GOT3 (cell line): ENCODE results near the gene ST3GAL6.

Source experiments
- DNase-seq: peaks from one replicate; lab custom pipeline; 2025; ENCODE audit warnings: mixed read lengths; lab: John Stamatoyannopoulos, UW

The ST3GAL6 gene, protein sequence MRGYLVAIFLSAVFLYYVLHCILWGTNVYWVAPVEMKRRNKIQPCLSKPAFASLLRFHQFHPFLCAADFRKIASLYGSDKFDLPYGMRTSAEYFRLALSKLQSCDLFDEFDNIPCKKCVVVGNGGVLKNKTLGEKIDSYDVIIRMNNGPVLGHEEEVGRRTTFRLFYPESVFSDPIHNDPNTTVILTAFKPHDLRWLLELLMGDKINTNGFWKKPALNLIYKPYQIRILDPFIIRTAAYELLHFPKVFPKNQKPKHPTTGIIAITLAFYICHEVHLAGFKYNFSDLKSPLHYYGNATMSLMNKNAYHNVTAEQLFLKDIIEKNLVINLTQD

DNA sequence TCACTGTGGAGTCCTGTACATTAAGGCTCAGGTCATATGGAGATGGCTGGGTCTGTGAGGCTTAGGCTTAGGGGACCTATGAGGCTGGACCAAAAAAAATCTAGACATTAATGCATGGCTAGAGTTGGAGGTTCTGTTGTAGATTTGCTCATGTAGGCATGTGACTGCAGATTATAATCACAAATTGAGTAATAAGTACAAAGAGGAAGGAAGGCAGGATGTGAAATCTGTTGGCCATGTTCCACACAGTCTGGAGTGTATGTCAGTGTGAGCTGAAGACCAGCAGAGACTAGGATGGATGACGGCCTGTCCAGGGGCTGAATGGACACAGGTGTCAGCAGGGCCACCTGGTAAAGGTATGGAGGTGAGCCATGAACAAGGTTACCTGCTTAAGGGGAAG is at the start of gene ST3GAL6:
Gene ST3GAL6, plus strand, starts transcription at position 265 of the 400 bp plus-strand sequence. CDS start 5,101 bp downstream, outside the sequence.
- no peak for DNase-seq

DNA sequence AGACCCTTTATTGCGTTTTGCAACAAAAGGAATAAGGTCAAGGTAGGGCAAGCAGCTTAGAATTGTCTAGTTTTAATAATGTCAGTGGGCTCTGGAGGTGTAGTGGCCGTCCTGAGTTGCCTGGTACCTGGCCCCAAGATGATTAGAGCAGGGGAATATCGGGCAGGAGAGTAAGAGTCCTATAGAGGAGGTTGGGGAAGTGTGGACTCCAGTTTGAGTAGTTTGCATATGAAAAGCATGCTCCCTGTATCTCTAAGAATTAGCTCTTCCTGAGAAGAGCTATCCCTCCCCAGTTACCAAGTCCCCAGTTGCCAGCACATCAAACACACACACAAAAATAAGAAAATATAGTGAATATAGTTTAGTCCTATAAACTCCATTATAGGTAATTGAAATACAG is 49.2 kb upstream of the ST3GAL6 start:
- no peak for DNase-seq

DNA sequence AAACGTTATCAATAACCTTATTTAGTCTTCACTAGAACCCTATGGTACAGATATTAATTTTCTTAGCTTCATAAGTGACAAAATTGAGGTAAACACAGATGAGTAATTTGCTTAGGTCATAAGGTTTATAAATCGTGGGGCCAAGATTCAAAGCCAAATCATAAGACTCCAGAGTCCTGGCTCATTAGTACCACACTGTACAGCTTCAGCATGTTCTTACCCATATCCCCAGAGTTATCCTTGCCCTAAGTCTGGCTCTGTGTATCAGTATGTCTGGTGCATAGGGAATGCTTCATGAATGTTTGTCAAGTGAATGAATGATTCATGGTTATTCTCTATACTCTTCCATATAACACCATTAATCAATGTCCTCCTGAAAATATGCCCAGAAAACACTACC is 45.6 kb upstream of the ST3GAL6 start:
- no peak for DNase-seq

DNA sequence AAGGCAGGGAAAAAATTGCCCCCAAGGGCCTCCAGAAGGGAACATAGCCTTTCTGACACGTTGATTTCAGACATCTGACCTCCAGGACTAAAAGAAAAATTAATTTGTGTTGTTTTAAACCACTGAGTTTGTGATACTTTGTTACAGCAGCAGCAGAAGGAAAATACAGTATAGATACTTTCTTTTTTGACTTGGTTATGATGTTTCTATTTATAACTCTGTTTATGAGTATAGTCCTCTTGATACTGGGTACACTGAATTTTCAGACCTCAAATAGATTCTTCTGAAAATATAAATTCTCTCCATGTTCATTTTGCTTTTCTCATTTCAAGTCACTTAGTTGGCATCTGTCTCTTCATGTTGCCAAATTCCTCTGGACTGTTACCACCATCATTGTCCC is 44.4 kb upstream of the ST3GAL6 start:
- no peak for DNase-seq

DNA sequence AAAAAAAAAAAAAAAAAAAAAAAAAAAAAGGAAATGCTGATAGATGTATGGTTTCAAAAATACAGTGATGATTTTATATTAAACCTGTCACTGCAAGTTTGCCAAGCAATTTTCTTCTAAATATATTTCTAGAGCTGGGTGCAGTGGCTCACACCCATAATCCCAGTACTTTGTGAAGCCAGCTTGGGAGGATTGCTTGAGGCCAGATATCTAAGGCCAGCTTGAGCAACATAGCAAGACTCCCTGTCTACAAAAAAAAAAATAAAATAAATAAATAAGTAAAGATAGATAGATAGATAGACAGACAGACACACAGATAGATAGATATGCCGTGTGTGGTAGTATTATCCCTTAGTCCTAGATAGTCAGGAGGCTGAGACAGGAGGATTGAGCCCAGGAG is 41.4 kb upstream of the ST3GAL6 start:
- DNase-seq, result no peak

DNA sequence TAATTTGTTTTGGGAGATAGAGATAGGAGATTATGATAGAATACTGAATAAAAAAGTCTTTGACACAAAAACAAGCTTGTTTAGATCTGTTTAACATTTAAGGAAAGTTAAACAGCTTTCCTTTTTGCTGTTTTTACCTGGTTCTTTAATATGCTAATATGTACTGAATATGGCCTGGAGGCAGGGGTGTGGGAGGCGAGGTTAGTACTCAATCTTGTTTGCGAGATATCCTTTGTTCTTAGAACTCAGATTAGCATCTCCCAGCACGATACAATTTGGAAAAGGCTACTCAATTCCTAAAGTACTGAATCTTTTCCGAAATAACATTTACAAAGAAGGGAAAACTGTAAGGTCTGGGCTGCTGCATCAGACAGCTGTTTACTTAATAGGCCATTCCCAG is 40.8 kb upstream of the ST3GAL6 start:
- DNase-seq, result no peak

DNA sequence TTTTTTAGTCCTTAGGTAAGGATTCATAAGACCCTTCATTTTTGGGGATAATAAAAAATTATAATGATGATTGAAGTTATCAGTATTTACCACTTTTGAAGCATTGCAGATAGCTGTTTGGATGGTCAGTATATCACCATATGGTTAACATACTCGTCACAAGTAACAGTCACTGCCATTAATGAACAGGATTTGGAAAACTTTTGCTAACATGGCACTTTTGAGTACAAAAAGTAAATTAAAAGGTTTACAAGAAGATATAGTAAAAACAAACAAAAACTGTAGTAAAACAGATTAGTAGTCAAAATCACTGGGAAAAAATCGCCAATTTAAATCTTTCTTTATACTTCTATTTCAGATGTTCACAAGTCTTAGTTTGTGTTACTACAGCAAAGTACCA is 37.8 kb upstream of the ST3GAL6 start:
- no peak for DNase-seq

DNA sequence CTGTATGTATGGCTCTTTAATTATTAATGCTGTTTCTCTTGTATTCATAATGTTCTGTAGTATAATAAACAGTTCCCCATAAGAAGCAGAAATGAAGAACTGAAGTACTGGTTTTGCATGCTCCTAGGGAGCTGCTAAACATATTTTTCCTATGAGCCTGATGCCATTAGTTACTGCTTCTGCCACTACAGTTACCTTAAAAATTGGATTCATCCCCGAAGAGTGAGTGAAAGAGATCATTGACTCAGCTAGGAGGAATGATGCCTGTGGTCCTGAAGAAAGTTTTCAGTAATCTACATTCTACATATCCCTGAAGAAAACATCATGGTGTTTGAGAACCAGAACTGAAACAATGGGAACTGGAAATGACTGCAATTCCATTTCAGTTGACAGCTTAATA is 37.1 kb upstream of the ST3GAL6 start:
- no peak for DNase-seq

DNA sequence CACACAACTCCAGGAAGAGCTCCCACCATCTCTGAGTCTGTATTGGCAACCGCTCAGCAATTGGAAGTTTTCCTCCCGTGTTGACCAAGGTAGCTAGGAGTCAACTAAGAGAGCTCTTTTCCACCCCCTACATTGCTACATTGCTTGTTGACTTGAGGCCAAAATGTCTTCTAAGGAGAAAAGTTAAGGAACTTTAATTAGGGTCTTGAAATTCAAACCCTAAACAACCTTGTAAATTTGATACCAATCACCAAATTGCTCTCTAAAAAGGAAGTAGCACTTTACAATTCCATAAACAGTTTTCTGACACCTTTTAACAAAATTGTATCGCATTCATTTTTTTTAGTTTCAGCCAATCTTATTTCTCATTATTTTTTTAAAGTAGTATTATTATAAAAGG is 35.5 kb upstream of the ST3GAL6 start:
- DNase-seq, result no peak

DNA sequence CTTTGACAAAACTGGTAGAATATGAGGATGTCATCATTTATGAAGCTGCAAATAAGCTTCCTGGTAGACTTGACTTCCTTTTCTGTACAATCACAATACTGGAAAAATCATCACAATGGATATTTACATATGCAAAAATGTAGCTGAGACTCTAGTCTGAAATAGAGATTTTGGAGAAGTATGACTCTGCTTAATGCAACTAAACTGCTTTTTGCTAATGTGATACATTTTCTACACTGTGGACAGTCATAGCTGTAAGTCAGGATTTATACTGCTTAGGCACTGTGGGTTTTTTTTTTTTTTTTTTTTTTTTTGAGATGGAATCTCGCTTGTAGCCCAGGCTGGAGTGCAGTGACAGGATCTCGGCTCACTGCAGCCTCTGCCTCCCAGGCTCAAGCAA is 34.5 kb upstream of the ST3GAL6 start:
- no peak for DNase-seq

DNA sequence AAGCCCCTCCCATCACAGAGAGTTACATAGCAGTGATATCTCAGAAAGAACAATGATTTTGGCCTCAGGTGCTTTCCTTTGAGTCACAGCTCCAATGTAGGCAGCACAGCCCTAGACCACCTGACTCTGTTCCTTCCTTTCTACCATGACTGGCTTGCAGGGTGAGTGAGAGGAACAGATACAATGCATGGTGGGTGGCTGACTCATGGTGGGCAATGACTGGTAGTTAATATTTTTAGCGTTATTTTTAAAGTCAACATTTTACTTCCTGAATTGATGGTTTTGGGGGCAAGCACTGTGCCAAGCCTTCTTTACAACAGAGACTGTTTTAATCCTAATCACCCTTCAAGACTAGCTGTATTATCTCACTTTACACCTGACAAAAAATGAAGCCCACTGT is 32.8 kb upstream of the ST3GAL6 start:
- no peak for DNase-seq

DNA sequence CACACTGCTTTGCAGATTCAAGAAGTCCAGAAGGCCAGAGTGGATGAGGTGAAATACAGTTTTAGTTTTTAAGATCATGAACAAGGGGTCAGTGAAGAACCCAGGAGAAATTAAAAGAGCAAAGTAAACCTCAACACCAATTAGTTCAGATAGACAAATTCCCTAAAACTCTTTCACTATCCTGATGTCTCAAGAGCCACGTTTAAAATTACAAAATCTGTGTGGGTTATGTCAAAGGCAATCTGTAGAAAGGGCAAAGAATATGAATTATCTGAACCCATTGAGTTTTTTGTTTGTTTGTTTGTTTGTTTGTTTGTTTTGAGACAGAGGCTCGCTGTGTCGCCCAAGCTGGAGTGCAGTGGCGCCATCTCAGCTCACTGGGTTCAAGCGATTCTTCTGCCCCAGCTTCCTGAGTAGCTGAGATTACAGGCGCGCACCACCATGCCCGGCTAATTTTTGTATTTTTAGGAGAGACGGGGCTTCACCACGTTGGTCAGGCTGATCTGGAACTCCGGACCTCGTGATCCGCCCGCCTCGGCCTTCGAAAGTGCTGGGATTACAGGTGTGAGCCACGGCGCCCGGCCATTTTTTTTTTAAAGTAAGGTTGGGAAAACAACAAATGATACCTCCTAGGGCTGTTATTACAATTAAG is 32.1 kb upstream of the ST3GAL6 start:
- DNase-seq, result no peak

DNA sequence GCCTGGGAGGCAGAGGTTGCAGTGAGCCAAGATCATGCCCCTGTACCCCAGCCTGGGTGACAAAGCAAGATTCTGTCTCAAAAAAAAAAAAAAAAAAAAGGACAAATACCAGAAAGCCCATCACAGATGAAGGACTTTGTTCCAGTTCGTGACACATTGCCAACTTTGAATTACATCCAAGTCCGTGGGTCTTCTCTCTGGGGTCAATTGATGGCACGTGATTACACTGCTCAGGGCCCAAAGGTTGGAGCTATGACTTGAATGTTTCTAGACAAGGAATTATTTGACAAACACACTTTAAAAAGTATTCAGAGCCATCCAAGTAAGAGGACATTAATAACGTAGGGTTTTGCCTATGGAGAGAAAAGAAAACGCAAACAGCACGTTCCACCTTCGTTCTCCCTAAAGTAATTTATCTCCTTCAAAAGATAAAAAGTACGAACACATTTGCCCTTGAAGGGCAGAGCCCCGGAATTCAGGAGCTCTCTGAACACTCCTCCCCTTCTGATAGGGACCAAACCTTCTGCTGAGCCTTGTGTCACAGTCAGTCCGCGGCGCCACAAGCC is 31.3 kb upstream of the ST3GAL6 start:
- no peak for DNase-seq

DNA sequence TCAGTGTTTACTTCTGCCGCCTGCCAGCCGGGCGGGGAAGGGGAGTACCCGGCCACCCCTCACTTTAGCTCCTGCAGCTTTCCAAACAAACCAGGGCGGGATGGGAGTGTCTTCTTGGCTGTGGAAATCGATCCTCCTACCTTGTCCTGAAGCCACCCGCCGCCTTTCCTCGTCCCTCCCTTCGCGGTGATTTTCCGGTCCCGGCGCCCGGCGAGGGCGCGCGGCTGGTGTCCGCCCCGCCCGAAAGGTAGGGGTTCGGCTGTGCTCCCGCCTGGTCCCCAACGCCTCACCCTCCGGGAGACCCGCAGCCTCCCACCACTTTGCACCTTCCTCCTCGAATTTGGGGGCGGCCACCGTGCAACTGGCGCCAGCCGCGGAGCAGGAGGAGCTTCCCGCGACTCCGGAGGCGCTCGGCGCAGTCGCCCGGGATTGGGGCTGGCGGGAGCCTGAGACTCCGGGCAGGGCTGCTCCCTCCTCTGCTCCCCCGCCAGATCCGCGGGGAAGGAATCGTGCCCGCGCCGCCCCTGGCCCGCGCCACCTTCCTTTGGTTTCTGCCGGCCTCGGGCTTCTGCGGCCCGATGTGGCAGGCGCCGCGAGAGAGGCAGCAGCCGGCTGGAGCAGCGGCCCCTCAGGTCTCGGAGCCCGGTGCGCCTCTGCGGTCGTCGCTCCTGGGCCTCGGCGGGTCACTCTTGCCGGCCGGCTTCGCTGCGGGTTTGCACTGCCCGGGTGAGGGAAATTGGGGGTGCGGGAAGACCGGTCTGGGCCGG is 30.7 kb upstream of the ST3GAL6 start:
- DNase-seq, result no peak

DNA sequence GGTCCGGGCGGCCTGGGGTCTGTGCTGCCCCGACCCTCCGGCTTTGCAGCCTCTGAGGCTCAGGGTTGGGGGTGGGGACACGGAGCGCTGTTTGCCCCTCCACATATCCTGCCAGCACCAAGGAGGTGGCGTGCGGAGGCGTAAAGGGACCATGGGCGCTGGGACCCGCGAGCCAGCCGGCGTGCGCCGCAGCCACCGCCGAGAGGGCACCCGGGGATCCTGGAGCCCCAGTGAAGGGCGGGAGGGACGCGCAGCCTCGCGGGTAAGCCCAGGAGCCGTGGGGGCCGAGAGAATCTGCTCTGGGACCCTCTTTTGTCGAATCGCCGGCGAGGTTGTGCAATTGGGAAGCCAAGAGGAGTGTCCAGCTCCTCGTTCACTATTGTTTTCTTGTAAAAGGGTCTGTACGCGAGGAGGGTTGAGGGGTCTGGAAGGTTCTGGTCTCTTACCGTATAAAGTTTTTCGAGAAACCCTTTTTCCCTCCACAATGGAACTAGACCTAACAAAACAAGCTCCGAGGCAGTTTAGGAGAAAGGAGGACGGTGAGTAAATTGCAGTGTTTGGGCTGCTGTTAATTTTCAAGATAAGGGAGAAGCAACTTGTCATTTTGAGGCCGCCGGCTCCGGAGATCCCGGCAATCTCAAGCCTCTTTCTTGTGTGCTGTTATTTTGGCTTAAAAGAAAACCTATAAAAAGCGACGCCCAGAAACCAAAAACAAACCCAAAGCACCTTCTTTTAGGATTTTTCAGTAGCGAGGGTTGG is 29.9 kb upstream of the ST3GAL6 start:
- DNase-seq, result no peak

DNA sequence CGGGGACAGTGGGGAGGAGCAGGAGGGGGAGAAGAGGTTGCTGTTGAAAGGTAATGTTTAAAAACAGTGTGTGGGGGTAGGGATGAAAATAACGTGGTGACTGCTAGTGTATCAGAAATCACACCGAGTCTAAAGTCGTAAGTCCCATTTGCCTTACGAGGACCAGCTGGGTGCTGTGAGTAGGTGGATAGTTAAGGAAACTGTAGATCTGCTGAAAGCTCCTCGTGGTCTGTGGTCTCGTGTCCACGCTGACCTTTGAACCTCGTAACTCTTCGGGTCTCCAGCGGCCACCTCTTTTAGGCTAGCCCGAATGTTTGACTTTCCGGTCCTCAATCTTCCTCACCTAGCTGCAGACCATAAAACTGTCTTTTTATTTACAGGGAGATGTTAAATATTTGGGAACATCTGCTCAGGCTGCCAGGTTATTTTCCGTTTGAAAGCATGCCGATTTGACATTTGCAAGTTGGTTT is 29.3 kb upstream of the ST3GAL6 start:
- DNase-seq, result no peak

DNA sequence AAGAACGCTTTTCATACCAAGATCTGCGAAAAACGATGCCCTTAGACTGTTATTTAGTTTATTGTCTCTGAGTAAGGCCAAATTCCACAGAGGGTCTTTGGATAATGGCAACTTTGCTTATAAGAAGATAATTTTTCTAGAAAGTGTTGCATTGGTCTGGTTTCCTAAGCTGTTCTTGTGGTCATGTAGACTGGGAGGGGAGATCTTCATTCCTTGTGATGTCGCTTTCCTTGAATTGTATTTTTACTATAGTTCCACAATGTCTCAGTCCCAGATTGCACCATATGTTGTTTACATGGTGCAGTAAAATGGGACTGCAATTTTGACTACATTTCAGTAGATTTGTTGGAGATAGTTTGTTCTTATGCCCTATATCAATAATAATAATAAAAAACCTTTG is 28.8 kb upstream of the ST3GAL6 start:
- no peak for DNase-seq

DNA sequence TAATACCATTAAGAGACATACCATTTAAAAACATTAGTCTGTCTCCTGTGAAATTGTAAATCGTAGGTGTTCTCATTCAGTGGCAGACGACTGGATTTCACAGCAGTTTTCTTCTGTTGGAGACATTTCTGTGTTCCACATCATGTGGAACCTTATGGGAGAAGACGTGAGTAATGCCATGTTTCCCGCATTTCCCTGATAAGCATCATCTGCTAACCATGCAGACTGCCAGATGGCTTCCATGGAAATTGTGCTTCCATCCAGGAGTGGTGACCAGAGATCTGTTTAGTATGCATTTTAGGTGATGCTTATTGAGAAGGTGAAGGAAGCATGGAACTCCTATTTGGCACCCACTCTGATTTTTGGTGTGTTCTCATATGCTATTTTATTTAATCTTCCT is 28.4 kb upstream of the ST3GAL6 start:
- DNase-seq, result no peak

DNA sequence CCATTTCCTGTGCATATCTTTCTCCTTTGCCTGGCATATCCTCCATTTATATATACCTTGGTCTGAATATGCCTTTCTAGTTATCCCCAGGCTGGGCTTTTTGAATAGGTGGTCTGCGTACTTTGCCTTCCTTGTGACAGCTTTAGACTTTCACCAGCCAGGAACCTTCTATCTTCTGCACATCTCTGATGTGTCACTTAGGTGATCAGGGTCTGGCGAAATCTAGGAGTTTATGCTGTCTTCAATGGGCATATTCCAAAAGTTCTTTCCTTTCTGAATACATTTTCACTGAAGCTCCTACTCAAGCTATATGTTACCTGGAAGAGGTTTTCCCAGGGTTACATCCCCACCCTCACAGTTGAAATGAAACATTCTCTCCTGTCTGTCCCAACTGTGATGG is 27.8 kb upstream of the ST3GAL6 start:
- DNase-seq, result no peak

DNA sequence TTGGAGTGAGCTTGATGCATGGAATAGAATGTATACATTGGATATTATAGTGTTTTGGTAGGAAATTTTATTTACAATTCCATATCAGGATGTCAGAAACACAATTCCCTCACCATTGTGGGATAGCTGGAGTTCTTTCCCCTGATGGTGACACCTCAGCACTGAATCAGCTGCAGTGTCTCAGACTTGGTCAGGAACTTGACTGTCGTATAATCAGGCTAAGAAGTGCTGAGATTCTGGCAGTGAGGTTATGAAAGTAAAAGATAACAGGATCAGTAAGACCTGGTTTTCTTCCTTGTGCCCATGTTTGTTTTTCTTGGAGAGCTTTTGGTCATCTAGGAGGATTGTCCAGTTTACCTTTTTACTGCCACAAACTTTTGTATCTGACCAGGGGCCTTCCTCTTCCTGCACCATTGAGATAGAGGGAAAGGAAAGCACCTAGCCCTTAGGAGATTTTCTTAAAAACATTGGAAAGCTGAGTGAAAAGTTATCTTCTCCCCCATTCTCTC is 27.3 kb upstream of the ST3GAL6 start:
- DNase-seq, result no peak

DNA sequence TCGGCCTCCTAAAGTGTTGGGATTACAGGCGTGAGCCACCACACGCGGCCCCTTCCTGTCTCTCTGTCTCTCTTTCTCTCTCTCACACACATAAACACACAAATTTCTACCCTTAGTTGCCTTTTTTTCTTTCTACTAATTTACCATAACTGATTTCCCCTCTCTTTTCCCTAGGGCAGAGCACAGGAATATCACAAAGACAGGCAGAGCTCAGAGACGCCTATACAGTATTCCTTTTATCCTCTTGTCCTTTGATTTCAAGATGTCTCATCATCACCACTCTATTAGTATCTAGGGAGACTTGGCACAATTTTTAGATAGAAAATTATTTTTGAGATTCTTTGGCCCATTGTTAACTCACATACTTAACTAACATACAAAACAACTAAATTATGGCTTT is 25.8 kb upstream of the ST3GAL6 start:
- DNase-seq, result no peak

DNA sequence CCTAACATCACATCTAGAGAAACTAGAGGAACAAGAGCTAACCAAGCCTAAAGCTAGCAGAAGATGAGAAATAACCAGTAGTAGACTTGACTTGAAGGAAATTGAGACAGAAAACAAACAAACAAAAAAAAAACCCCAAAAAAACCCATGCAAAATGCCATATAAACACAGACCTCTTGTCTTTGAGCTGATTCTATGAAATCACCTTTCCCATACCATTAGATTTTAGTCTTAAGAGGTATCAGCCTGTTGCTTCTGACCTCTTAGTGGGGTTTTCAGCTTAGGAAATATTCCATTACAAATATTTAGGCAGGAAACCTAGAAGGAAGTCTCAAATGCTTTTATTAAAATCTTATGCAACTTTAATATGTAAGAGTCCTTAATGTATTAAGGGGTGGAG is 23.9 kb upstream of the ST3GAL6 start:
- no peak for DNase-seq
